Measurements from ENCODE around the gene TEAD2. TPM values are rescaled to one million over a fixed set of nuclear protein-coding genes. Genes with fewer than 3 reads are reported as not detected.
A peak's percentile ranks its signal among the peaks of the same experiment; 100 is the strongest.

The TEAD2 gene
- total and polyA plus RNA-seq, 9 of the 15 experiments (the other 6 are each of a cell fraction or from before 2014, with no cell fraction given): 1.6 to 27.0 (median 13.9) TPM

- H3K79me2 ChIP-seq (ENCODE audit: control insufficient read depth, insufficient read depth, low read length): no peaks in the 10 kb centered on the region
- in situ Hi-C loops (cut with MboI): no loop called here
- POLR2A ChIA-PET: interaction anchor here (1.1 to 2.1 kb wide), 3 partner anchors 9 to 34 kb away, joined by 4 to 14 read pairs (median 5); partner anchors contain the start of gene GFY
- no peak overlapping the region for H3K4me3 ChIP-seq
- H3K4me2 ChIP-seq (ENCODE audit: insufficient read depth, low read length): peak overlapping the region; percentile 33
- H3K4me1 ChIP-seq (replicated peaks in 1 of 2; ENCODE audit: control insufficient read depth in 2 of 2, insufficient read depth in 2 of 2, low read length in 2 of 2): peaks cover 26 to 40% of the 10 kb centered on the region in 2 experiments
- WGBS (ENCODE audit: insufficient coverage, low coverage, missing lambda C conversion rate): 35% methylated on average over 5 of the region's 5 CpGs
- peak overlapping the region; percentile 54 for H3K27ac ChIP-seq (ENCODE audit: extremely low read depth, low read depth, low read length)
- peak overlapping the region; percentile 35 to 75; a peak in 3 of 4 replicates for H3K9ac ChIP-seq (ENCODE audit: insufficient read depth in 1 of 2, low read depth in 2 of 2, low read length in 2 of 2)
- FAIRE-seq: peak; percentile 86
- H3K36me3 ChIP-seq (ENCODE audit: control insufficient read depth, insufficient read depth, low read length): no peaks in the 10 kb centered on the region
- H3K27me3 ChIP-seq (ENCODE audit: control insufficient read depth in 2 of 2, insufficient read depth in 2 of 2, low read length in 2 of 2): no peaks in the 10 kb centered on the region
- H4K20me1 ChIP-seq (replicated peaks; ENCODE audit: control insufficient read depth, insufficient read depth, low read length): no peaks in the 10 kb centered on the region
- H3K9me1 ChIP-seq (ENCODE audit: control insufficient read depth, insufficient read depth, low read length): no peaks in the 10 kb centered on the region
- no peaks in the 10 kb centered on the region for H3K9me3 ChIP-seq (replicated peaks; ENCODE audit: control insufficient read depth, insufficient read depth, low read depth, low read length)
- no TSS peak for BruUV-seq (replicated peaks)
- peak in 1 of 4 experiments; percentile 57 for DNase-seq (ENCODE audit: extremely low read depth in 1 of 4, low spot score in 3 of 4)
- ATAC-seq: peak; percentile 66
- intact Hi-C loops (cut with micrococcal nuclease): no loop called here
- CTCF ChIA-PET (ENCODE audit: low intra/inter-chr PET ratio): no interaction called here
- H2AFZ ChIP-seq (ENCODE audit: low read depth, low read length): peak overlapping the region; percentile 78
- TF ChIP-seq ZNF561 (CRISPR knock-in tag; conservative IDR thresholded peaks at IDR 0.05): no peak
- TF ChIP-seq MAZ (CRISPR knock-in tag; conservative IDR thresholded peaks at IDR 0.05 in 1 of 2, IDR thresholded peaks at IDR 0.05 in 1 of 2): no peak
- peak; percentile 60; the same call in 1 of the 2 replicates for TF ChIP-seq ZNF766 (CRISPR knock-in tag; conservative IDR thresholded peaks at IDR 0.05)
- TF ChIP-seq ASH1L (IDR thresholded peaks at IDR 0.05; ENCODE audit: borderline replicate concordance, low read depth, partially characterized antibody): peak; percentile 22
- TF ChIP-seq SOX6 (IDR thresholded peaks at IDR 0.05): no peak
- peak; percentile 73; the same call in 1 of the 2 replicates for TF ChIP-seq ZBTB26 (CRISPR knock-in tag; IDR thresholded peaks at IDR 0.05)
- peak; percentile 29; the same call in 1 of the 2 replicates for TF ChIP-seq GABPB1 (CRISPR knock-in tag; IDR thresholded peaks at IDR 0.05)
- TF ChIP-seq ZBTB43 (CRISPR knock-in tag; IDR thresholded peaks at IDR 0.05): no peak
- 0 out of 2 replicates have a peak, but pooled peaks have one; percentile 26 for TF ChIP-seq TSC22D4 (tag; IDR thresholded peaks at IDR 0.05)
- peak; percentile 100 for TF ChIP-seq SPI1 (IDR thresholded peaks at IDR 0.05; ENCODE audit: borderline replicate concordance, low read depth, low read length)
- peak; percentile 20; the same call in 1 of the 2 replicates for TF ChIP-seq CTBP1 (IDR thresholded peaks at IDR 0.05; ENCODE audit: borderline replicate concordance)
- no peak for TF ChIP-seq ARID3A (IDR thresholded peaks at IDR 0.05; ENCODE audit: borderline replicate concordance, low read depth, low read length)
- TF ChIP-seq EHMT2 (IDR thresholded peaks at IDR 0.05): peak; percentile 34; the same call in 1 of the 2 replicates
- no peak for TF ChIP-seq TARDBP (IDR thresholded peaks at IDR 0.05)
- TF ChIP-seq ZNF639 (CRISPR knock-in tag; conservative IDR thresholded peaks at IDR 0.05 in 1 of 2, IDR thresholded peaks at IDR 0.05 in 1 of 2): peak in 1 of 2 experiments; percentile 20; a peak in 1 of 4 replicates
Observed at GRCh38 chr19:49409441-49410029, 47.3 kb upstream of the TEAD2 start.

All from K562 (cell line).